SJSA1 (cell line): ENCODE data around the gene MYCL. TPM values are rescaled to one million over a fixed set of nuclear protein-coding genes. Genes with fewer than 3 reads are reported as not detected.

Experiments
- DNase-seq, 2 experiments: peaks; one replicate each; pipeline ENCODE4 v3.0.0-alpha.2; 2015 to 2020; ENCODE audit warnings: low spot score in 2 of 2, low read depth in 1 of 2
- H3K27ac ChIP-seq: fragments of 250-450 bp; sonication (Bioruptor Pico); 2 replicates; pipeline ENCODE4 v1.5.1; 2020; ENCODE audit warnings: mild to moderate bottlenecking, moderate library complexity
- H3K27me3 ChIP-seq: fragments of 250-450 bp; sonication (Bioruptor Pico); replicated peaks from 2 replicates; pipeline ENCODE4 v1.5.1; 2020; ENCODE audit warnings: mild to moderate bottlenecking, moderate library complexity
- H3K36me3 ChIP-seq: fragments of 250-450 bp; sonication (Bioruptor Pico); 2 replicates; pipeline ENCODE4 v1.5.1; 2020; ENCODE audit warnings: mild to moderate bottlenecking
- H3K4me1 ChIP-seq: fragments of 250-450 bp; sonication (Bioruptor Pico); replicated peaks from 2 replicates; pipeline ENCODE4 v1.6.1; 2021; ENCODE audit warnings: mild to moderate bottlenecking
- H3K4me3 ChIP-seq: fragments of 250-450 bp; sonication (Bioruptor Pico); 2 replicates; pipeline ENCODE4 v1.5.1; 2020; ENCODE audit warnings: mild to moderate bottlenecking
- H3K9me3 ChIP-seq: fragments of 250-450 bp; sonication (Bioruptor Pico); replicated peaks from 2 replicates; pipeline ENCODE4 v1.5.1; 2020; ENCODE audit warnings: mild to moderate bottlenecking
- total RNA-seq: library from RNA; depleted of rRNA; stranded (reverse); fragments of >200 nt; shearing (Covaris generic); gene quantifications from 2 replicates; pipeline ENCODE4 v1.2.3, GENCODE V29; 2014; rRNA removed

The MYCL gene, protein sequence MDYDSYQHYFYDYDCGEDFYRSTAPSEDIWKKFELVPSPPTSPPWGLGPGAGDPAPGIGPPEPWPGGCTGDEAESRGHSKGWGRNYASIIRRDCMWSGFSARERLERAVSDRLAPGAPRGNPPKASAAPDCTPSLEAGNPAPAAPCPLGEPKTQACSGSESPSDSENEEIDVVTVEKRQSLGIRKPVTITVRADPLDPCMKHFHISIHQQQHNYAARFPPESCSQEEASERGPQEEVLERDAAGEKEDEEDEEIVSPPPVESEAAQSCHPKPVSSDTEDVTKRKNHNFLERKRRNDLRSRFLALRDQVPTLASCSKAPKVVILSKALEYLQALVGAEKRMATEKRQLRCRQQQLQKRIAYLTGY
- total RNA-seq, result 5.3 and 8.1 TPM in 2 replicates

DNA sequence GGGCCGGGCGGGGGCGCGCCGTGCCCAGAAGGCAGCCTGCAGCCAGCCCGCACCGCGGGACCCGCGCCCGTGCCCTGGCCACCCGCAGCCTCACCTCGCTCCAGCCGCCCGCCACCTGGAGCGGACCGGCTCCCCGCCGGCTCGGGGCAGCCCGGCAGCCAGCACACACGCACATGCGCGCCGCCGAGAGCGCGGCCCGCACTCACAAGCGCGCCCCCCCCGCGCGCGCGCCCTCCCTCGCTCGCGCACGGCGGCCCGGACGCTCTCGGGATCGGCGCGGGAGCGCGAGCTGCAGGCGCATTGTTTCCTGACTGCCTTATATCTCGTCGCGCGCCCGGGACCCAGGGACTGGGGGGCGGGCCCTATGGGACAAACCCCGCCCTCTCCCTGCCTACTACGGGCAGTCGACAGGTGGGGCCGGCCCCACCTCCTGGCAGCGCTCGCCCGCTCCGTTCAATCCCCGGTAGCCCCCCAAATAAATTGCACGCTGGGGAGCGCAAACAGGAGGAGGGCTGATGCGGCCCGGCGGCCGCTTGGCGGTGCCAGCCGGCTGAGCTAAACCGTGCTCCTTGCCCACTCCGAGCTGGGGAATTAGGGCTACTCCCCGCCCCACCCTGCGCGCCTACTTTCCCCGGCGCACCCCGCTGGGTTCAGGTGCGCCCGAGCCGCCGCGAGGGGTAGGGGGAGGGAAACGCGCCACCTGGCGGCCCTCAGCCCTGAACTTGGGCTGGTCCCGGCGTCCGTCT is at the start of gene MYCL:
Gene MYCL (minus strand): TSS at position 204 of the 746 bp plus-strand sequence. CDS start 483 bp downstream, outside the sequence.
- peak within 1 kb of the TSS; percentile 82 for H3K4me3 ChIP-seq
- H3K9me3 ChIP-seq, result peaks cover 3% of the 10 kb centered on the region; the same call in 1 of the 2 replicates
- H3K27me3 ChIP-seq, result no peaks in the 10 kb centered on the region
- no peaks in the 10 kb centered on the region for H3K36me3 ChIP-seq
- DNase-seq, result peak; percentile 74 to 77
- no peak within 1 kb of the TSS for H3K27ac ChIP-seq
- peaks cover 33% of the 10 kb centered on the region for H3K4me1 ChIP-seq

DNA sequence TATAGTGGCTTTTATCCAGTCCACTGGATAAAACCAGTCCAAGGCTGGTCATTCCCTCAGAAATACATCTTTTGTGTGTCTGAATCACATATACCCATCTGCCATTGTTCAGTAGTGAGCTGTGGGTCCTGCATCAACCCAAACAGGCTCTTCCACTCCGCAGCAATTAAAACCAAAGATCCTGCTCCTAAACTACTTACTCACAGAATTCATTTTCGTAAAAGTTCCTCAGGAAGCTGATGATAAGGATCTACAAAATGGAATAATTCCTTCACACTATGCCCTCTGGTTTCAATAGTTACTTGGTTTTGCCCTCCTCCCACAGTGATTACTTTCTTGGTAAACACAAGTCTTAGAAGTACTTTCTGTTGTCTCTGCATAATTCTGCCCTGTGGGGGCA is 48.2 kb upstream of the MYCL start:
- DNase-seq, result no peak
- H3K36me3 ChIP-seq, result no peaks in the 10 kb centered on the region
- H3K4me1 ChIP-seq, result peaks cover 14% of the 10 kb centered on the region
- H3K9me3 ChIP-seq, result no peaks in the 10 kb centered on the region; the same call in 1 of the 2 replicates
- no peak overlapping the region for H3K4me3 ChIP-seq
- H3K27me3 ChIP-seq, result peaks cover 3% of the 10 kb centered on the region; the same call in 1 of the 2 replicates
- H3K27ac ChIP-seq, result no peak overlapping the region

DNA sequence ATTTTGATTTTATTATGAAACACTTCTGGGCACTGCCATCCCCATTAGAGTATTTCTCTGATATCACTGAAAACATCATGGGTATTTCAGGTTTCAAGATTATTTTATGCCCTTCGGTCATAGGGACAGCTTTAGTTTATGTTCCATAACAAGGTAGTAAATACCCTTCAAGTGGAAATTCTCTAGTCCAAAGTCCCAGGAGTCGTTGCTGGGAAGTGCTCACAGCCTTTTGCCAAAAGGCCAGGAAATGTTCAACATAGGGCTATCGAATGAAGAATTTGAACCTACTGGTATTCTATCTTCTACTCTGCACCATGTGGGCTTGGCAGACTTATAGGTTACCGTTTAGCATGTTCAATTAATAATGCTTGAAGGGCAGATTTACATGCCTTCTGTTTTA is 45.5 kb upstream of the MYCL start:
- no peaks in the 10 kb centered on the region for H3K36me3 ChIP-seq
- H3K4me3 ChIP-seq, result no peak overlapping the region
- 0 out of 2 replicates have a peak, but pooled peaks cover 2% of the 10 kb centered on the region for H3K4me1 ChIP-seq
- DNase-seq, result no peak
- no peaks in the 10 kb centered on the region; the same call in 1 of the 2 replicates for H3K9me3 ChIP-seq
- peaks cover 3% of the 10 kb centered on the region; the same call in 1 of the 2 replicates for H3K27me3 ChIP-seq
- H3K27ac ChIP-seq, result no peak overlapping the region

DNA sequence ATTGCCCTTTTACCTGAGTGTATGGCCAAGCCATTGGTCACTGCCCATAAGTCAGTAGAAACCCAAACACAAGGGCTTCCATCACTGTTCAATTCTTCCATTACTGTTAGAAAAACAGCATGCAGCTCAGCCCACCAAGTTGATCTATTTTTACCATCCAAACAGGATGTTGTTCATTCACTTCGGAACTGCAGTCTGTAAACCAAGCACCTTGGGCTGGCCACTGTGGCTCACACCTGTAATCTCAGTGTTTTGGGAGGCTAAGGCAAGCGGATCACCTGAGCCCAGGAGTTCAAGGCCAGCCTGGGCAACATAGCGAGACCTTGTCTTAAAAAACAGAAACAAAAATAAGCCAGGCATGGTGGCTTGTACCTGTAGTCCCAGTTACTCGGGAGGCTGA is 44.5 kb upstream of the MYCL start:
- no peaks in the 10 kb centered on the region for H3K4me1 ChIP-seq
- no peaks in the 10 kb centered on the region for H3K36me3 ChIP-seq
- H3K27ac ChIP-seq, result no peak overlapping the region
- no peak for DNase-seq
- peaks cover 3% of the 10 kb centered on the region; the same call in 1 of the 2 replicates for H3K27me3 ChIP-seq
- no peak overlapping the region for H3K4me3 ChIP-seq
- H3K9me3 ChIP-seq, result no peaks in the 10 kb centered on the region; the same call in 1 of the 2 replicates

DNA sequence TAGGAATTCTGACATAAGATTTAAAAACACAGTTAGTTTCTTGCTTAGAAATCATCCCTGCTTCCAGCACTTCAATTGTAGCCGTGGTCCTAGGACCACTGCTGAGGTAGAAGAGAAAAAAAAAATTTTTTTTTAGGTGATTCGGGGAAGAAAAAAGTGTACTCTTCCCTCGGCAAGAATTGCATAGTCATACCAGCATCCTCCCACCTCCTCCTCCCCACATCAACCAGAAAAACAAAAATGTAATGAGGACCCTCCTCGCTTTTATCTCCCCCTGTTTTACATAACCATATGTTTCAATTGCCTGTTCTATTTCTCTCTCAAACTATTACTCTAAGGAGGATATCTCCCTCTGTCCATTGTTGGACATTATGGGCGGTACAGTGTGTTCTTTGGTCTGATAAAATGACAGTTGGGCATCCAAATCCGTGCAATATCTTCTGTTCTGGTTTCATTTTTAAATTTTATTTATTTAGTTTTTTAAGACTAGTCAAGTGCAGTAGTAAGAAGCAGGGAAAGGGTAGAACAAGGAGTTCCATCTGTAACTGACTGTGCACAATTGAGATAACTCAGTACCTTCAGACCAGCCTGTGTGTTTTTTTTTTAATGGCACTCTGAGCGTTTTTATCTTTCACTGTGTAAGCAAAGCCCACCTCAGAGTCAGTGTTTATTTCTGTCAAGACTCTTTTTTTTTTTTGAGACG is 42.8 kb upstream of the MYCL start:
- no peak for DNase-seq
- H3K9me3 ChIP-seq, result no peaks in the 10 kb centered on the region; the same call in 1 of the 2 replicates
- no peak overlapping the region for H3K27ac ChIP-seq
- no peaks in the 10 kb centered on the region for H3K4me1 ChIP-seq
- H3K4me3 ChIP-seq, result no peak overlapping the region
- H3K36me3 ChIP-seq, result no peaks in the 10 kb centered on the region
- H3K27me3 ChIP-seq, result peaks cover 3% of the 10 kb centered on the region; the same call in 1 of the 2 replicates

DNA sequence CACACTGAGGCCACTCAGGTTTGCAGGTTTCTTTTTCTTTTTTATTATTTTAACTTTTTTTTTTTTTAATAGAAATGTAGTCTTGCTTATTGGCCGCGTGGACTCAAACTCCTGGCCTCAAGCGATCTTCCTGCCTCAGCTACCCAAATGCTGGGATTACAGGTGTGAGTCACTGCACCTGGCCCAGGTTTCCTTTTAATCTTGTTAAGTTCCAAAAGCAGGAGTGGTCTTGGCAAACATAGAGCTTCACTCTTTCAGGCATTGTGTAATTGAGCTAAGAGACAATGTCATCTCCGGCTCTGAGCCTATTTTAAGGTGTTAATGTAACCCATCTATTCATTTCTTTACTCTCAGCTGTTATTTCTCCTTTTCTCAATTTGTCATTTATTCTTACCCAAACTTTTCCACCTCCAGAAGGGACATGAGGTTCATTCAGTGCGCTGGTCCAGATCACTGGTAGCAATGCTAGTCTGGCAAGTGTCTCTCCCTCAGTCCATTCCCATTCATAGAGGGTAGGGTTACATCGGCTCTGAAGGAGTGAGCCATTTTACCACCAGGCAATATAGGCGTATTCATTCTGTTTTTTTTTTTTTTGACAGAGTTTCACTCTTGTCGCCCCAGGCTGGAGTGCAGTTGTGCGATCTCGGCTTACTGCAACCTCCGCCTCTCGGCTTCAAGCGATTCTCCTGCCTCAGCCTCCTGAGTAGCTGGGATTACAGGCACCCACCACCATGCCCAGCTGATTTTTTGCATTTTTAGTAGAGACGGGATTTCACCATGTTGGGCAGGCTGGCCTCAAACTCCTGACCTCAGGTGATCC is 42.0 kb upstream of the MYCL start:
- Histone ChIP-seq H3K27ac (no peak overlapping the region), H3K4me3 (no peak overlapping the region), H3K9me3 (no peaks in the 10 kb centered on the region; the same call in 1 of the 2 replicates), H3K4me1 (no peaks in the 10 kb centered on the region), H3K36me3 (no peaks in the 10 kb centered on the region), H3K27me3 (peaks cover 3% of the 10 kb centered on the region; the same call in 1 of the 2 replicates)
- DNase-seq, result no peak

DNA sequence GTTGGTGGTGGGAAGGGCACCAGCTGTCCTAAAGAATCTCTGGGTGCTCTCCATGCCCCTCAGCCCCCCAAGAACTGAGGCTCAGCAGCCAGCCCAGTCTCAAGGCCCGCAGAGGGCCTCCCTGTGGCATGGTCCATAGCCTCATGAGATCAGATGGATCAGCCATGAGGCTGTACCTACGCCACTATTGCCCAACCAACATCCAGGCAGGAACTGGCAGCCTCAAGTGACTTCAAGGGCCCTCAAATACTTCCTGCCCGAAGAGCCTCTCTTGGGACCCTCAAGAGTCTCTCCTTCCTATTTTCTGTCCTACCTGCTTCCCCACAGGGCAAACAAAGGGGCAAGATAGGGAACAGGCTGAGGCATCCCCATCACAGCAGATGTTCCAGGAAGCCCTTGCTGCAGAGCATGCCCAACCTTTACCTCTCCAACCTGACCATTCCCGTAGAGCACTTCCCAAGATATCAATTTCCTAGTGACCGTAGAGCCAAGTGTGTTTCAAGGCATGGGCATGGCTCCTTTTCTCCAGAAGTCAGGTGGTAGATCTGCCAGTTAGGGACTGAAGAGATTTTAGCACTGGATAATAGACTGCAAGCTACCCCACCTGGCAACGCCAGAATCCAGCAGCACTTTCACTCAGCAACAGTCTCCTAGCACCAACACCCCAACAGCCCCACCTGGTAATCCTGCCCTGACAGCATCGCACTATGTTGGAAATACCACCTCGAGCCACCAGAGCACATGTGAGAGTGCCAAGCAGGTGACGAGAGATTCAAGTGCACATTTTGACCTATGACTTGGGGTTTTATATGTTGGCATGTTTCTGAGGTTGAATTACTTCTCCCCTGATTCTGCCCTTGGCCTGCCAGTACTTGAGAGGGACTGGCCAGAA is 39.5 kb upstream of the MYCL start:
- DNase-seq, result no peak
- no peaks in the 10 kb centered on the region for H3K36me3 ChIP-seq
- H3K27me3 ChIP-seq, result no peaks in the 10 kb centered on the region

DNA sequence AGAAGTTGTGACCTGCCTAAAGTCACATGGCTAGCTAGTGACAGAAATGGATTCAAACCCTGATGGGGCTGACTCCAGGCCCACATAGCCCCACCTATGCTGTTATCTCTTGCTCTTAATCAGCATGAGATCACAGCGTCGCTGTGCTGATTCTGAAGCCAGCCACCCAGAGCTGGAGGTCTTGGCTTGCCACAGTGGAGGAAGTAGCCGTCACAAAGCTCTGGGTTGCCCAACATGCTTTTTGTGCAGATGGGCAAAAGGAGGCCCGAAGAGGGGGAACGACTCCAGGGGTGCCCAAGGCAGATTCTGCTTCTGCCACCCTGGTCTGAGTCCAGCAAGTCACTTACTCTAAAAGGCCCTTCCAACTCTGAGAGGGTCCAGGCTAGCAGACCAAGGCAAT is 38.5 kb upstream of the MYCL start:
- H3K9me3 ChIP-seq, result no peaks in the 10 kb centered on the region
- no peaks in the 10 kb centered on the region for H3K4me1 ChIP-seq
- no peaks in the 10 kb centered on the region for H3K27me3 ChIP-seq
- H3K27ac ChIP-seq, result no peak overlapping the region
- H3K4me3 ChIP-seq, result no peak overlapping the region
- DNase-seq, result no peak
- H3K36me3 ChIP-seq, result no peaks in the 10 kb centered on the region

More for the DNA sequence above, 39.5 kb upstream of the MYCL start:
- Histone ChIP-seq H3K9me3 (no peaks in the 10 kb centered on the region), H3K4me1 (no peaks in the 10 kb centered on the region), H3K27ac (no peak overlapping the region), H3K4me3 (no peak overlapping the region)

DNA sequence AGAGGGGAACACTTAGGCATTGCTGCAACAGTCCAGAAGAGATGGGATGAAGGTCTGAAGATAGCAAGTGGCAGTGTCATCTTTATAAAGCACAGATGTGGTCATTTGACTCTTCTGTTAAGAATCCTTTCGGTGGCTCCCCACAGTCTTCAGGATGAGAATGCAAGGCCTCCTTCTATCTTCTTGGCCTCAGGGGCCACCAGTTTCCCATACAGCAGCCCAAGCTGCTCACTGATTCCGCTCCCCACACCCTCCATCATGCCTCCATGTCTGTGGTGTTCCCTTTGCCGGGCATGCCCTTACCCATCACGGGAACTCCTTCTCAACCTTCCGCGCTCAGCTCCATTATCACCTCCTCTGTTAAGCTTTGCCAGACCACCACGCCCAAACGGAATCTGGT is 37.1 kb upstream of the MYCL start:
- Histone ChIP-seq H3K36me3 (no peaks in the 10 kb centered on the region), H3K9me3 (no peaks in the 10 kb centered on the region), H3K4me3 (no peak overlapping the region), H3K4me1 (0 out of 2 replicates have a peak, but pooled peaks cover 5% of the 10 kb centered on the region), H3K27me3 (no peaks in the 10 kb centered on the region), H3K27ac (no peak overlapping the region)
- DNase-seq, result no peak

DNA sequence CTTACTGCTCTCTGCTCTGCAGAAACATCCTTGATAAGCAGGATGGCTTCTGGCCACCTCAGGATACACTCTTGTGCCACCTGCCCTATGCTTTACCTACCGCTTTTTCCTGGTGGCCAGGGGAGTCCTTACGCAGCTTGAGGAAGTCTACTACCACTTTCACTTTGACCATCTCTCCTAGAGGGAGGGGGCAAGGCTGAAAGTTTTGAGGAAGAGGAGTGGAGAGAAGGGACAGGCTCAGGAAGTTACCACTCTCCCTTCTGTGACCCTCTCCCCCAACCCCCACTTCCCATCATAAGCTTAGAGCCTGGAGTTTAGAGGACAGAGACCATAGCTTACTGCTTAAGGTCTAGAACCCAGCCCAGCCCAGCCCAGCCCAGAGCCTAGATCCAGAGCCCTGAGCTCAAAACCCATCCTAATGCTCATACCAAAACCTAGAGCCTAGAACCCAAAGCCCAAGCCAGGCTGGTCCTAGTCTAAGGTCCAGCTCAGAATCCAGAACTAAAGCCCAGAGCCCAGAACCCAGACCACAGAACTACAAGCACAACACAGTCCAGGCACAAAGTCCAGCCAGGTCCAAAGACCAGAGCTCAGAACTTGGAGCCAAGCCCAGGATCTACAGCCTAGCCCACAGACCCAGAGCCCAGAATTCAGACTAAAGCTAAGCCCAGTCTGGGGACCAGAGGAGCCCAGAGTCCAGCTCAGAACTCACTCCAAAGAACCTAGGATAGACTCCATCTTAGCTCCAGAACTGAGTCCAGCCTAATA is 35.2 kb upstream of the MYCL start:
- Histone ChIP-seq H3K4me1 (0 out of 2 replicates have a peak, but pooled peaks cover 5% of the 10 kb centered on the region), H3K27me3 (no peaks in the 10 kb centered on the region), H3K4me3 (no peak overlapping the region), H3K36me3 (no peaks in the 10 kb centered on the region), H3K9me3 (no peaks in the 10 kb centered on the region), H3K27ac (no peak overlapping the region)
- DNase-seq, result no peak

DNA sequence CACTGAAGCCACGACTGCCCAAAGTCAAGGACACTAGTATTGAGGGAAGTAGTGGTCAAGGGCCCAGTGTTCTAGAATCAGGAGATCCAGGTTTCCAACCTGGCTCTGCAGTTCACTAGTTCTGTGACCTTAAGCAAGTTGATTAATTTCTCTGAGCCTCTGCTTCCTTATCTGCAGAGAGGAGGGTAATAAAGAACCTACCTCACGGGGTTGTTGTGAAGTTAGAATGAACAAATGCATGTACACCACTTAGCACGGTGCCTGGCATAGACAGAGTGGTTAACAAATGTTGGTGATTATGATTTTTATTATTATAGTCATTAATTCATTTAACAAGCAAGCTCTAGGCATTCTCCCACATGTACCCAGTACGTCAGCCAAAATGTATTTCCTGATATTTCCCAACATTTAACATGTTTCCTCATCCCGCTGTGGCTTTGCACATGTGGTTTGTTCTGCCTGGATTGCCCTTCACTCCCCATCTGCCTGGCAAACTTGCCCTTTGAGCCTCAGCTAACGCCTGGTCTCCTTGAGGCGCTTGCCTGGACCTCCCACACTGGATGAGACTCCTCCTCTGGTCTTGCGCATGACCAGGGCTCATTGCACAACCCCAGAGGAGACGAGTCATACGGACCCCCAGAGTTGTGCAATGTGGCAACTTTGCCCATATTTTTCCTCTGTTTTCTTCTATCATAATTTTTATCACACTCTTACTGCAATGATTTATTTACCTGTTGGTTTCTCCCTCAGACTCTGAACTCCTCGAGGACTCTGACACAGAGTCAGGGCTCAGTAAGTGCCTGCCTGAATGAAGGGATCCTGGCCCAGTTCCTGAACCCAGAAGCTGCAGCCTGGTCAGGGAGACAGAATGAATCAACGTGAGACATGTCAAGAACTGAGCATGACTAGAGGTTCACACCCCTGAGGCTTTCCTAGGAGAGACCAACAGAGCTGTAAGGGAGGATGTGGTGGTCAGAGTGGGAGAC is 32.5 kb upstream of the MYCL start:
- 0 out of 2 replicates have a peak, but pooled peaks cover 5% of the 10 kb centered on the region for H3K4me1 ChIP-seq
- no peak for DNase-seq
- no peaks in the 10 kb centered on the region for H3K9me3 ChIP-seq
- no peak overlapping the region for H3K4me3 ChIP-seq
- H3K27me3 ChIP-seq, result no peaks in the 10 kb centered on the region
- no peaks in the 10 kb centered on the region for H3K36me3 ChIP-seq
- H3K27ac ChIP-seq, result no peak overlapping the region
